SU-DHL-6 (cell line): ENCODE results near the gene MOB4.

Experiments used
- H2AFZ ChIP-seq: fragments of 200-600 bp; sonication (generic); 2 replicates; pipeline ENCODE4 v1.6.1; 2014; ENCODE audit warnings: low read depth, mild to moderate bottlenecking, moderate library complexity, mixed read lengths, antibody characterized with exemption, low read length; ENCODE audit not compliant: severe bottlenecking
- H3F3A ChIP-seq: fragments of 200-600 bp; shearing (Covaris generic); 2 replicates; pipeline ENCODE4 v1.6.0; 2016; ENCODE audit warnings: antibody characterized with exemption, mild to moderate bottlenecking; ENCODE audit not compliant: insufficient read depth
- H3K27ac ChIP-seq: fragments of 200-600 bp; sonication (generic); 2 replicates; pipeline ENCODE4 v1.5.1; 2016; ENCODE audit warnings: low read depth, mild to moderate bottlenecking, low read length, moderate library complexity, mixed read lengths
- H3K27me3 ChIP-seq: fragments of 200-600 bp; sonication (generic), shearing (Covaris generic); 2 replicates; pipeline ENCODE4 v1.6.0; 2014; ENCODE audit warnings: mild to moderate bottlenecking, low read length
- H3K36me3 ChIP-seq: fragments of 200-600 bp; sonication (generic); 2 replicates; pipeline ENCODE4 v1.6.1; 2014; ENCODE audit warnings: mild to moderate bottlenecking, low read length, mixed read lengths
- H3K4me2 ChIP-seq: fragments of 300-600, 200-600 bp; shearing (Covaris generic), sonication (generic); 2 replicates; pipeline ENCODE4 v1.6.0; 2014; ENCODE audit warnings: low read length, low read depth, mild to moderate bottlenecking; ENCODE audit not compliant: poor library complexity, severe bottlenecking
- H3K4me3 ChIP-seq: fragments of 200-600 bp; sonication (generic); 2 replicates; pipeline ENCODE4 v1.5.1; 2014; ENCODE audit warnings: antibody characterized with exemption, low read length, mild to moderate bottlenecking, mixed read lengths; ENCODE audit not compliant: insufficient read depth, poor library complexity, severe bottlenecking
- H3K79me2 ChIP-seq: fragments of 200-600 bp; sonication (generic); 2 replicates; pipeline ENCODE4 v1.6.1; 2014; ENCODE audit warnings: mild to moderate bottlenecking, low read length, moderate library complexity; ENCODE audit not compliant: insufficient read depth
- H3K9ac ChIP-seq: fragments of 200-600 bp; sonication (generic); 2 replicates; pipeline ENCODE4 v1.7.0; 2014; ENCODE audit warnings: mild to moderate bottlenecking, low read length
- H3K9me2 ChIP-seq: fragments of 200-600 bp; sonication (generic); replicated peaks from 2 replicates; pipeline ENCODE4 v1.6.1; 2014; ENCODE audit warnings: low read length; ENCODE audit not compliant: insufficient read depth
- H3K9me3 ChIP-seq: fragments of 200-600 bp; sonication (generic); 2 replicates; pipeline ENCODE4 v1.6.1; 2014; ENCODE audit warnings: low read length, mixed read lengths; ENCODE audit not compliant: insufficient read depth
- H4K20me1 ChIP-seq: fragments of 200-600 bp; sonication (generic); 2 replicates; pipeline ENCODE4 v1.6.1; 2014; ENCODE audit warnings: low read depth, mild to moderate bottlenecking, antibody characterized with exemption, low read length, moderate library complexity, mixed read lengths
- CTCF ChIP-seq: fragments of 200-600 bp; sonication (generic); IDR thresholded peaks from one replicate; pipeline ENCODE4 v1.5.1; 2017; ENCODE audit warnings: antibody characterized with exemption, mild to moderate bottlenecking, low read length, moderate library complexity; ENCODE audit not compliant: insufficient read depth, poor library complexity, severe bottlenecking
- EZH2phosphoT487 ChIP-seq: fragments of 200-600 bp; sonication (generic), shearing (Covaris generic); conservative IDR thresholded peaks from 2 replicates; pipeline ENCODE4 v1.6.1; 2018; ENCODE audit warnings: mild to moderate bottlenecking, antibody characterized with exemption, low read length, moderate library complexity, mixed read lengths

MOB4 gene

GRCh38 chr2:197504000-197504399 lies 11.9 kb upstream of the MOB4 start:
- peaks cover 50% of the 10 kb centered on the region for H3K79me2 ChIP-seq
- H3F3A ChIP-seq, result peaks cover 46% of the 10 kb centered on the region
- H3K9ac ChIP-seq, result no peak overlapping the region
- no peak overlapping the region for H3K4me3 ChIP-seq
- no peaks in the 10 kb centered on the region for H3K27me3 ChIP-seq
- TF ChIP-seq CTCF (no peak), EZH2phosphoT487 (no peak)
- H3K4me2 ChIP-seq, result no peak overlapping the region
- H2AFZ ChIP-seq, result no peak overlapping the region
- H3K27ac ChIP-seq, result no peak overlapping the region
- no peaks in the 10 kb centered on the region for H3K9me3 ChIP-seq
- no peaks in the 10 kb centered on the region for H4K20me1 ChIP-seq
- no peaks in the 10 kb centered on the region for H3K9me2 ChIP-seq
- H3K36me3 ChIP-seq, result peaks cover 22% of the 10 kb centered on the region

- peaks cover 45% of the 10 kb centered on the region for H3K79me2 ChIP-seq
- H3K9me2 ChIP-seq, result no peaks in the 10 kb centered on the region
- H3K9ac ChIP-seq, result no peak overlapping the region
- H3K9me3 ChIP-seq, result no peaks in the 10 kb centered on the region
- no peaks in the 10 kb centered on the region for H4K20me1 ChIP-seq
- peaks cover 22% of the 10 kb centered on the region for H3K36me3 ChIP-seq
- H3K27me3 ChIP-seq, result no peaks in the 10 kb centered on the region
- H3K4me2 ChIP-seq, result no peak overlapping the region
- H3K27ac ChIP-seq, result no peak overlapping the region
- H3F3A ChIP-seq, result peaks cover 46% of the 10 kb centered on the region
- H3K4me3 ChIP-seq, result no peak overlapping the region
- TF ChIP-seq CTCF (no peak), EZH2phosphoT487 (no peak)
- no peak overlapping the region for H2AFZ ChIP-seq
Measured at GRCh38 chr2:197504512-197504911, 11.4 kb upstream of the MOB4 start.

GRCh38 chr2:197506658-197507057 lies 9.2 kb upstream of the MOB4 start:
- peaks cover 30% of the 10 kb centered on the region for H3K79me2 ChIP-seq
- no peaks in the 10 kb centered on the region for H3K9me3 ChIP-seq
- TF ChIP-seq CTCF (no peak), EZH2phosphoT487 (no peak)
- no peak overlapping the region for H3K4me3 ChIP-seq
- H3K9ac ChIP-seq, result no peak overlapping the region
- H3K9me2 ChIP-seq, result no peaks in the 10 kb centered on the region
- no peak overlapping the region for H3K27ac ChIP-seq
- H4K20me1 ChIP-seq, result no peaks in the 10 kb centered on the region
- no peak overlapping the region for H2AFZ ChIP-seq
- H3K4me2 ChIP-seq, result no peak overlapping the region
- peaks cover 39% of the 10 kb centered on the region for H3F3A ChIP-seq
- H3K27me3 ChIP-seq, result no peaks in the 10 kb centered on the region
- H3K36me3 ChIP-seq, result peaks cover 21% of the 10 kb centered on the region
